Stimulated activated CD8-positive, alpha-beta memory T cell treated with anti-CD3 and anti-CD28 coated beads, Interleukin-15, amount 100 ng/mL, for 1 hour (primary cell): ENCODE measurements around the gene ATP13A3.

Experiments
- DNase-seq: peaks from one replicate; pipeline ENCODE4 v3.0.0-alpha.2; 2020; ENCODE audit warnings: low read depth

ATP13A3 gene

DNA sequence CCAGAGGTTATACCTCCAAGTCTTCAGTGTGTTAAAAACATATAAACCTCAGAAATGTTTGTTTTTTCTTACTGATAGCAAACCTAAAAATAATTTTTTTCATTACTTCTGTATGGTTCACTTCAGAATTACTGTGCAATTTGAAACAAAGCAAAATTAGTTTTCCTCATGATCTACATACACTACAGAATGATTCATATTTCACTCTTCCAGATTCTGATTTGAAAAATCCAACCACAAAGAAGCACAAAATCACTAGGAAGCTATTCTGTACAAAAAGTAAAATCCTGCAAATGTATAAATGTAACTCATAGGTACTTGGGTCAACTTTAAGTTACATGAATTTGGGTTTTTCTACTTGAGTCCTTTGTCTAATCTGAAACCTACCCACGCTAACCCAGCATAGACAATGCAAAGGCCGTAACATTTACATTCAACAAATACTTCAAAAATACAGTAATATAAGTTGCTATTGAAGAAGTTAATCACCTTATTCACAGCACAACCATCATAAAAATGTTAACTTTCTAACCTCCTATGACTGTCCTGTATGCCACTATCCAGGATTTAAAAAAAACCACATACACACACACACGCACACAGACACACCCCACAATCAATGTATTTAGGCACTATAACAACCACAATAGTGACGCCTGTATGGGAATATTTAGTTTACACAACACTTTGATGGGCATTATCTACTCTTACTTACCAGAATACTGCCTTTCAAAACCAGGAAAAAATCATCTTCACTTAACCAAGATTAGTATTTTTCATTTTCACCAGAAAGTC is 11.5 kb downstream of the ATP13A3 start:
- no peak for DNase-seq

DNA sequence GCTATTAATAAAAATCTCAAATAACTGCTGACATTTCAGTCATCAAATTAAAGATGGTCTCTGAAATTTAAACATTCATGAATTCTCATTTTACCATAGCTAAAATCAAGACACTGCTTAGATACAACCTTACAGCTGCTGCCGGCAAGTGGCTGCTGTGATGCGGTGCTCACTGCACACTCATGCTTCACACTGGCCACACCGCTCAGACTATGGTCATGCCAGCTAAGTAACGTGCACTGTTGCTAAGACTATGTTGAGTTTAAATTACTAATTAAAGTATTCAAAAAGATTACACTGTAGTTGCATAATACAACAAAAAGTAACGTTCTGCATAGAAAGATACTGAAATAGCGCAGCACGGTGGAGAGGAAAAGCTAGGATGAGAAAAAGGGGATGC is 12.1 kb downstream of the ATP13A3 start:
- DNase-seq = no peak

DNA sequence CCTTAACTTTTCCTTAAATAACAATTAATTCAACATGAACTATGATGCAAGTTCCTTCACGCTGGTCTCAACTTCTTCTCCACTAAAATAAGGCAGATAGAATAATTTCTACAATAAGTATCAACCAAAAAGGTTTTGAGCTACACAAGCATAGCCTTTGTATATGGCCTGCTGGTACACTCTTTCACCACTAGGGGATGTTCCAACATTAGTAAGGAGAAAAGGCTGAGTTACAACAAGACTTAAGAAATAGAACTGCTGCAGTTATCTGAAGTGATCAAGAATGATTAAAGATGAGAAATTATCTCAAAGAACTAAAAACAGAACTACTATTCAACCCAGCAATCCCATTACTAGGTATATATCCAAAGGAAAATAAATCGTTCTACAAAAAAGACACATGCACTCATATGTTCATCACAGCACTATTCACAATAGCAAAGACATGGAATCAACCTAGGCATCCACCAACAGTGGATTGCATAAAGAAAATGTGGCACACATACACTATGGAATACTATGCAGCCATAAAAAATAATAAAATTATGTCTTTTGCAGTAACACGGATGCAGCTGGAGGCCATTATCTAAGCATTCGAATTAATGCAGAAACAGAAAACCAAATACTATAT is 14.4 kb downstream of the ATP13A3 start:
- no peak for DNase-seq

DNA sequence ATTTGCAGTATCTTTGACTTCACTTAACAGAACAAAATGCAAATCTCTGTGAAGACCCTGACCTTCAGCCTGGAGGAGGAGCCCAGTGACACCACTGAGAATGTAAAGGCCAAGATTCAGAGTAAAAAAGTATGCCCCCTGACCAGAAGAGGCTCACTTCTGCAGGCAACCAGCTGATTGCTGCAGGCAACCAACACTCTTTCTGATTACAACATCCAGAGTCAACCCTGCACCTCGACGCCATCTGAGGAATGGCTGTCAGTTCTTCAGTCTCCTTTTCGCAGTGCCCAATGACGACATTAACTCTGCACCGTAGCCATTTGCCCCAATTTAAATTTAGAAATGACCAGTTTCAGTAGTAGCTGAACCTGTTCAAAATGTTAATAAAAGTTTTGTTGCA is 14.9 kb downstream of the ATP13A3 start:
- no peak for DNase-seq

DNA sequence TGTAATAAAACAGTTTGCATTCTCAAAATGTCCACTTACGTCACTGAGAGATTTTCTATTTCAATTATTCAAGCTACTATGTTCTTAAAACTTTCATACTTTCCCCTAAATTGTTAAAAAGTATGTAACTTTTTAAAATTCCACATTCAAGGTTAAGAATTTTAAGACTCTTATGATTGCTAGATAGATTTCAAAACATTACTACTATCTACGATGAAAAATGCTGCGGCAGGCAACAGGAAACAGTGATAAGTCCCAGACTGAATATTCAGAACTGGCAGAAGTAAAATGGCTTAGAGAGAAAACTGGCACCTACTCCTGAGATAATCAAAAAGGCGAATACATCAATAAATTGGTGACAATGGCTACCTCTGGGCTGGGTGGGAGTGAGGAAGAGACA is 16.2 kb downstream of the ATP13A3 start:
- no peak for DNase-seq

DNA sequence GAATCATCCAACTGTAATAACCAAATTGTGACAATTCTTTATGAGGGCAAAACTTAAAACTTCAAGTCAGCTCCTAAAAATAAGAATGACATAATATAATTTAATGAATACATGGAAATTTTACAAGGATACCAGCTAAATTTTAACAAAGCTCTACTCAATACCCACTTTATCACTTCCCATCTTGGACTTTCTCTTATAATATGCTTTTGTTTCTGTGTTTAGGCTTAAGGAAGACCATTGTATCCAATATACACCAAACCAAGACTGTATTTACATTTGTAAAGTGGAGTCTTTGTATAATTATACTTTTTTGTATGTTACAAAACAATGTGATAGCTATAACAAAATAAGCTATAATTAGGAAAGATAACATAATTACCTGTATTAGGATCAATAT is 16.8 kb downstream of the ATP13A3 start:
- DNase-seq = no peak

DNA sequence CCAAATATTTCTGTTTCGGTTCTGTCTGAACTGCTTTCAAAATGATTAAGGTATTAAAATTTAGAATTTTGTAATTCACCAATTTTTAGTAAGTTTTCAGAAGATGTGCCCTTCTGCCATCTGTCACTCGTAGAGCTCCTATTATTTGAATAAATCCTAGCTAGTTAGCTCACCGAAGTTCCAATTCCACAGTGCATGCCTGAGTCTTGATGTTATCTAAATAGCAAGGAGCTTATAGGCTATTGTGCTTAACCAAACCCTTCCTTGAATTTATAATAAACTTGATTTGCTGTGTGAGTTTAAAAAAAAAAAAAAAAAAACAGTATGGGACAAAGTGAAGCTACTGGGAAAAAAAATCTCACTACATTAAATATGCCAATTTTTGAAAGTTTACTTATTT is 18.7 kb downstream of the ATP13A3 start:
- DNase-seq = no peak

DNA sequence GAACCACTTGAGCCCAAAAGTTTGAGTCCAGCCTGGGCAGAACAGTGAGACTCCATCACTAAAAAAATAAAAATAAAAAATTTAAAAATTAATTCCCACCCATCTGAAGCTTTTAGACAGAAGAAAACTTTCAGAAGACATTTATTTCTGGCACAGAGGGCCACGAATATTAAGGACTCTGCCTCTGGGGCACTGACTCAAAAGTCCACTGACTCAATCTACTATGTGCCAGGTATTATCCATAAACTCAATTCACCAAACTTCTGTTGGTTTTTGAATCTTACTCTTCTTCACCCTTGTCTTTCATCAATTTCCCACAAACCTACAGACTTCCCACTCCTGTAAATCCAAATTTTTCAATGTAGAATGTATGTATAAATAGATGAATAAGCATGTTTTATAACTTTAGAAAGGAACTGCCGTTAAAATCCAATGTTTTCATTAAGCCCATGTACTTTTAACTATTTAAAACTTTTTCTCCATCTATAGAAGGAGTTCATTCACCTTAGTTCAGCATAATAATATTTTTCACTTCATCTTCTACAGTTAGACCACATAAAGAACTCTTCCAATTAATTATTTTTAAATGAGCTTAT is 19.9 kb downstream of the ATP13A3 start:
- no peak for DNase-seq

DNA sequence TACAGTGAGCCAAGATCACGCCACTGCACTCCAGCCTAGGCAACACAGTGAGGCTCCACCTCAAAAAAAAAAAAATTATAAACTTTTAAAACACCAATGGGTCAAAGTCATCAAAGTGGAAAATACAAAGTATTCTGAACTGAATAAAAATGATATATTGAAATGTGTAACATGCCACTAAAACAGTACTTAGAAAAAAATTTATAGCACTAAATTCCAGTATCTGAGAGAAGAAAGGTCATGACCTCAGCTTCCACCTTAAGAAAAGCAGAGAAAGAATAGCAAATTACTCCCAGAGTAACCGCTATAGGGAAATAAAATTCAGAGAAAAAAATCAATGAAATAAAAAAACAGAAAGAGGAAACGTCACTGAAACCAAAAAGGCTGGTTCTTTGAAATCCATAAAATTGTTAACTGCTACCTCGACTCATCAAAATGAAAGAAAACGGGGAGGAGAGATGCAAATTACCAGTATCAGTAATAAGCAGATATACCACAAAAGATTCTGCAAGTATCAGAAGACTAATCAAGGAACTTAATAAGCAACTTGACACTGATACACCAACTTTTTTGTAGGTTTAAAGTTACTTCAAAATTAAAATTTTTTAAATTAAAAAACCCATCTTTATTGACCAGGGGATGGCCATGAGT is 20.8 kb downstream of the ATP13A3 start:
- no peak for DNase-seq

DNA sequence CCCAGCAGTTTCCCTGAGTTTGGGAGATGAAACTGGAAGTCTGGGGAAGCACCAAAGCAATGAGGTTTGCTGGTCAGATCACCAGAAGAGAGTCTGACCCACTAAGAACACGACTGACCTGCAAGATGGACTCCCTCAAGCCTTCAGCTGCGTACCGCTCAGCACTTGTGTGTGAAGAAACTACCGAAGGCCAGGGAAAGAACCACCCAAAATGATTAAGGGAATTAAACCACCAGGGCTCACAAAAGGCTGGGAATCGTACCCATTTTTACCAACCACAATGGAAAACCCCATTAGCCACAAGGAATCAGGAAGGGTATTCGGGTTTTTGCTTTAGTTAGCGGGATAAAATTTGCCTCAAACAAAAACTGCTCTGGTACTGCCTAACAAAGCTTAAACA is 21.6 kb downstream of the ATP13A3 start:
- no peak for DNase-seq

DNA sequence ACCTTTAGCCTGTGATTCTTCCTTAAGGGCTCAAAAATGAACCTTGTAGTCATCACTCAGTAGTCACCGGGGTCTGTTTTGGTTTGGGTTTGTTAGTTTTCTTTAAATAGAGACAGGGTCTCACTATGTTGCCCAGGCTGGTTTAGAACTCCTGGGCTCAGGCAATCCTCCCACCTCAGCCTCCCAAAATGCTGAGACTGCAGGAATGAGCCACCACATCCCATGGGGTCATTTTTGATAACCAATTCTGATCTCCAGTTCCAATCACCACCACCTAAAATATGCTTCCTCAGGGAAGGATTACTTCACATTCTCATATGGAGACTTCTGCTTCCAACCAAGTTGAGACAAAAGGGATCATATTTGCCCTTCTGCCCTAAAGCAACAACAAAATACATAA is 22.1 kb downstream of the ATP13A3 start:
- no peak for DNase-seq

DNA sequence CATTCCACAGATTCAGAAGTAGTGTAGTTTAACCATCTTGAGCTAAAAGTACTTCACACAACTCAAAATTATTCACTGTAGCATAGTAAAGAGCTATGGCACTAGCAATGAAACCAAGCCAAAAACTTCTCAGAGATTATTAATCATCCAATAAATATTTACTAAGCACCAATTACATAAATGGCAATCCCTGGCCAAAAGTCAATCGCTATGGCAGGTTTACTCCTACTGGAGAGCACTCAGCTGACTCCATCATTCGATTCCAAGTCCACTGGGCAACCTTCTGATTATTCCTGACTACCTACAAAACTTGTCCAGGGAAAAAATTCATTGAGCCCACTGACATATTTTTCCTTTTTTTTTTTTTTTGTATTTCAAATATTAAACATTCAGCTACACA is 23.9 kb downstream of the ATP13A3 start:
- no peak for DNase-seq

DNA sequence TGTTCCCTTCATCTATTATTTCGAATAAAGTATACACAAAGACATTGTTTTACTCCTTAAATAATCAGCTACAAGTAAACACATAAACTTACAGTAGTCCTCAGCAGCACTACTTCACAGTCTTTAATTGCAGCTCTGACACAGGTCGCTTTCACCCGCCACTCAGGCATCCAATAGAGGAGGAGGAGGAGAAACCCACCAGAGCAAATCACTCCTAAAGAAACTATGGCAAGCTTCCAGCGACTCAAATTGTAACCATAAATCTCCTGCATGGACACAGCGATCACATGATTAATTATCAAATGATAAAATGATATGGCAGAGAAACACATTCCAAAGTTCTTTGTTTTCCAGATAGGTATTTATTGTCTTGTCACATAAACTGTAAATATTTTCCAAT is 26.2 kb downstream of the ATP13A3 start:
- DNase-seq = no peak

DNA sequence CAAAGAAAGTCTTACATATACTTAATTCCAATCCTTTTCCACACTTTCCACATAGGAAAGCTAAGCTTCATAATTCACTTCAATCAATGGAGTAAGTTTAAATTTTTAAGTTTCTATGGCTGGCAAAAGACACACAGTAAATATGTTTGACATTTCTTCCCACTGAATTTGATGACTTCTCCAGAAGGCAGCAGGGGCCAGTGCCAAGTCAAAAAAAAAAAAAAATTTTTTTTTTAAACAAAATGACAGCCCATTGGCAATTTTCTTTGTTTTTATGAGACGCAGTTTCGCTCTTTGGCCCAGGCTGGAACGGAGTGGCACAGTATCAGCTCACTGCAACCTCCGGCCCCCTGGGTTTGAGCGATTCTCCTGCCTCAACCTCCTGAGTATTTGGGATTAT is 28.7 kb downstream of the ATP13A3 start:
- DNase-seq = no peak

DNA sequence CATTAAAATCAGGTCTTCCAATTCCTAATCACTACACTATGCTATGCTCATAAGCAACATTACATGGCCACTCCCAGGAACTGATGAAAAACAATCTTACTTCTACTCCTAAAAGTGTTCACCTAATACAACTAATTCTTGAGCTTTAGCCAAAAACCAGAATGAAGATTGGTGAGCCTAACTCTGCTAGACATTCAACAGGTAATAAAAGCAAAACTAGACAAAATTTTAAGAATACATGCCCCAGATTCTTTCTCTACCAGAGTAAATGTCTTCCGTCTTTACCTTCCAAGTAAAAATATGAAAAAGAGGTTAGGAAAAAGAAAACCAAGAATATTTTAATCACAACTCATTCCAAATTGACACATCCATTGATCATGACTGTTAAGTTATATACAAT is 31.3 kb downstream of the ATP13A3 start:
- DNase-seq = no peak

DNA sequence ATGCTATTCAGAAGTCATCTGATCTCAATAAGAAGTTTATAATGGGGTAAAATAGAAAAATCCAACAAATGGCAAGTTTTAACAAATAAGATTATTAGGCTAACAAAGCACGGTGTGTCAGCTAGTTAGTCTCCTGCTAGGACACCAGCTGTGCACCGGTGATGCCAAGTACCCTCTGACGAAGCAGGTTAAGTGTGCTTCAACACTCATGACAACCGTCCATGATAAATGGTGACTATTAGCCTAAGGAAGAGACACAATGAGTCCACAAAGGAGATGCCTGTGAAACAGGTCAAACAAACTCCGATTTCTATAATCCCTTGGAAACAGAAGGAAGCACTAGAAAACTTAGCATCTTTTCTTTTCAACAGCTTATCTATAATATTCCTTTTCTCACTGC is 36.5 kb downstream of the ATP13A3 start:
- DNase-seq = no peak

DNA sequence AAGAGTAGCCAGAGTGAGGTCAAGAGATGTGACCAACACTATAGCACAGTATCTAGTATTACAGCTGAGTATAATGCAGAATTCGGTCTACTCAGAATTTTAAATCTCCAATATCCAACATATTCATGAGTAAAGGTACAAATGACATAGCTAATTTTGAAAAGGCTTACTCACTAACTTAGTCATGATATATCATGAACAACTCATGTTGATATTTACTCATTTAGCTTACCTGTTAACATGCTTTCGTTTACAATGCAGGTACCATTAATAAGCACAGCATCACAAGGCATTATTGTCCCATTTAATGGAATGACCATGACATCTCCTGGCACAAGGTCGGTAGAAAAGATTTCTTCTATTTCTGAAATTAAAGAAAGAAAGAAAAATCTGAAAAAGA is 36.9 kb downstream of the ATP13A3 start:
- DNase-seq = no peak

DNA sequence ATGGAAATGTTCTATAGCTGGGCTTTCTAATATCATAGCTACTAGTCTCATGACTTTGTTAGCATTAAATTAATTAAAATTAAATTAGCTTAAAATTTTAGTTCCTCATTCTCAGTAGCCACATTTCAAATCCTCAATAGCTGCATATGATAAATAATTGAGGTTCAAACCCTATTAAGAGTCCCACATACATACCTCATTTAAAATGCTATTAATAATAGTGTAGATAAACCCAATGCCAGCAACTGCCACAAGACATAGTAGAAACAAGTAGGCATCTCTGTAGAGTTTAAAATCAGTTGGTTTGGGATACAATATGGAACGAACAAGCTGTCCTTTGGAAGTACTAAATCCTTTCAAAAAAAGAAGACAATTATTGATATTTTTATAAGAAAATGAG is 39.1 kb downstream of the ATP13A3 start:
- no peak for DNase-seq

DNA sequence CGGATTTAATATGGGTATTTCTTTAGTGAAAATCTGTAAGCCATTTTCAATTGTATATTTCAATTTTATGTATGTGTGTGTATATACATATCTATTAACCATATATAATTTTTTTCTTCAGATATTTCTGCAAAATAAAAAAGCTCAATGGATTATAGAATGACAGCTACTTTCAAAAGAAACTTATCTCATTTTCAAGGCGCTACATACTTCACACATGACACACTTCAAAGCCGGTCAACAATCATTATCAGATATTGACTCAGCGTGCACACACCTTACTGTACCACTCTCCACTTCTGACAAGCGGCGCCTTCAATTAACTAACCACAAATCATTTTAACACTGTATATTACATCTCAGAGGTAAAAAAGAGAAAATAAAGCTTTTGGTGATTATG is 39.6 kb downstream of the ATP13A3 start:
- no peak for DNase-seq

DNA sequence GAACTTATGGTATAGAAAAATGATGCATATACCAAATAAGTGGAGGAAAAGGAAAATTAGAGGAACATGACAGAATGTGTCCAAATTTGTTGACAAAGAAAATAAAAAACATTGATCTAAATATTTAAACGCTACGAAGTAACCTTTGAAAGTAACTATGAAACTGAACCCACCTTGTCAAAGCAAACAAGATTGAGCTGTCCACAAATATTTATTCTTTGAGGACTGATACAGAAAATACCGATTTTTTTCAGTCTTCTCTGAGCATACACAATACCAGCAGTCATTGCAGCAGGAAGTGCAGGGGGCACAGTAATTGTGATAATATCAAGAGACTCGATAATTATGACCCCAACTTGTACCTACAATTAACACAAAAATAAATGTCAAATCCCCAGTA is 40.0 kb downstream of the ATP13A3 start:
- DNase-seq = no peak

DNA sequence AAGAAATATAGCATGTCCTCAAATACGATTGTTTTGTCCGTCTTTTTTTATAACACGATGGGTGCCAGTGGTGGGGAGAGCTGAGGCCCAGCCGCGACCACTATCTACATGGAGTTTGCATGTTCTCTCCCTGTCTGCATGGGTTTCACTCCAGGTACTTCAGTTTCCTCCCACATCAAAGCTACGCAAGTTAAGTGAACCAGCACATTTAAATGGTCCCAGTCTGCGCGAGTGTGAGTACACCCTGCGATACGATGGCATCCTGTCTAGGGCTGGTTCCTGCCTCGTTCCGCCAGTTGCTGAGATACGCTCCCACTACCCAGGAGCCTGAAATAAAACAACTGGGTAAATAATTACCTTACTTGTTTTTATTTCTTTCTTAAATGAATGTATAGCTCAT is 40.6 kb downstream of the ATP13A3 start:
- no peak for DNase-seq

DNA sequence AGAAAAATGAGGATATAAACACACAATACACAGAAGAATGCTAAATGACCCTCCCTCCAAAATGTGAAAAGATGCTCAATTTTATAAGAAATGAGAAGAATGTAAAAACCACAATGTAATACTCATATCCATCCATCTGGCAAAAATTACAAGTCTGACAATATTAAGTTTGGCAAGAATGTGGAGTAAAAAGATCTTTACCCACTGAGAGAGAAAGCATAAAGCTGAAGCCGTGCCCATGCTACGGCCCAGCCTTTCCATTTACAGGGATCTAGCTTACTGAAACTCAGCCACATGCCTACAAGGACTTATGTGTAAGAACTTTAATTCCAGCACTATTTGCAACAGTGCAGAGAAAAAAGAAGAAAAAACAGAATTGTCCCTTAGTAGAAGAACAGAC is 42.9 kb downstream of the ATP13A3 start:
- DNase-seq = no peak

DNA sequence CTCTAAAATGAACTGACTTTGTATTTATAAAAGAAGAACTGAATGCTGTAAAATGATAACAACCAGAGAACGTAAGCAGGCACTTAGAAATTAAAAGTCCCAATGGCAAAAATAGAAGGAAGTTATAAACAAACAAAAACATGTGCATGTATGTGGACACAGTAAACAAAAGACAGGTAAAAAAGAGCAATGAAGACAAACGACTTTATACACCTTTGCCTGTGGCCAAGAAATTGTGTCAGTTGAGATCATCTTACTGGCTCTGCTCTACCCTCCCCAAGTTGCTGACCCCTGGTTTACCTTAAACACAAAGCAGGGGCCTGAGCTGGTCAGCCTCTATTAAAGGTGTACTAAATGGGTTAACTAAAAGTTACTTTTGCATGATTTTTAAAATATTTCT is 46.0 kb downstream of the ATP13A3 start:
- no peak for DNase-seq
